ENCODE measurements around the gene F5.
"Not testable (repeated sequence)": the region's sequence is repeated elsewhere in the genome, so short reads cannot be mapped to it uniquely, and the experiment has no call there.

Gene F5

DNA sequence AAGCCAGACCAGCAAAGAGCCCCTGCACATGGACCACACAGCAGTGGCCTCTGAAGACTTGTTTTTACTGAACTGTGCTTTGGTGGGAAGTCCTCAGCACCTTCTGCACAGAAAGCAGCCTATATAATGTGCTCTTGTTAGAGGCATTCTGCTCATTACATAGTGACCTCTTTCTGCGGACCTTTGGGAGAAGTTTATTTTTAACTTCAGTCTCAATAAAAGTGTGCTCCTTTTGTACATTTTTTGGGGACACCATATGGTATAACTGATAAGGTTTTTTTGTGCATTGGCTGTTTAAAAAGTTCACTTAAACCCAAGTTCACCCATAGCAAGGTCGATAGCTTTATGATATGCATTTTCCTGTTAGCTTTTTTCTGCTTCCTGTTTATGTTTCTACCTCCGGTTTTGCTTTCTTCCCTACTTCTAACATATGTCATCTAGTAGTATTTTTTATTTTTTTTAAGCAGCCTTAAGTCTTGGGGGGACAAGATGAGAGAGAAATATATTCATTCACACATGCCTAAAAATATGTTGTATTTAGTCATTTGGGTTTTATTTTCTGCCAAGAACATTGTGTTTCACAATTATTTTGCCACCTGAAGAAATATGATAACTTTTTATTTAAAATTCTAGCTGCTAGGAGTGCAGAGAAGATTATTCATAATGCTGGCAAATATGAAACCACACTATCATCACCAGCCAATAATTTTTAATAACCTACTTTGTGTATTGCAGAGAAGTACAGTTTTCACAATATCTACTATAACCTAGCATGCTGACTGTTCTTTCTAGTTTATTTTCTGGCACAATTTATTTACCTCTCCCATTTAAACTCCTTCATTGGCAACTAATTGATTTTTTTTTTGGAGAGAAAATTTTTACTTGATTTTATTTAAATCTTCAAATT, 77.6 kb downstream of the F5 start:
- no peak for DNase-seq (ENCODE audit: low spot score)

DNA sequence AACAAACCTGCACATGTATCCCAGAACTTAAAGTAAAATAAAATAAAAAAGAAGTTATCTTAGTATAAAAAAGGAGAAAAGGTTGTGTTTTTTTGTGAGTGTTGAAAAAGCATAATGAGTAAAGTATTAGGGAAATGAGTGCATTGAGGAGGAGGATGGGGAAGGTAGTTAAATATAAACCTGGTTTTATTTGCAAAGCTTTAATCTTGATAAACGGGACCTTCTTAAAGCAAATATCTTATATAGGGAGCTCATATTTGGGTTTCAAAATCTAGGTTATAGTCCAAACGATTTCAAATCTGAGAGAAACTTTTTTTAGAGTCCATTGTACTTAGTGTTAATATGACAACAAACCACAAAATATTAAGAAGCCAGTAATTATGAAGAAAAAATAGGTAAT, 78.9 kb downstream of the F5 start:
- no peak for DNase-seq (ENCODE audit: low spot score)

DNA sequence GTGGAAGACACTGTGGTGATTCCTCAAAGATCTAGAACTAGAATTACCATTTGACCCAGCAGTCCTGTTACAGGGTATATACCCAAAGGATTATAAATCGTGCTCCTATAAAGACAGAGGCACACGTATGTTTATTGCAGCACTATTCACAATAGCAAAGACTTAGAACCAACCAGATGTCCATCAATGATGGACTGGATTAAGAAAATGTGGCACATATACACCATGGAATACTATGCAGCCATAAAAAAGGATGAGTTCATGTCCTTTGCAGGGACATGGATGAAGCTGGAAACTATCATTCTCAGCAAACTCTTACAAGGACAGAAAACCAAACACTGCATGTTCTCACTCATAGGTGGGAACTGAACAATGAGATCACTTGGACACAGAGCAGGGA, 82.7 kb downstream of the F5 start:
- DNase-seq (ENCODE audit: low spot score), result not testable (repeated sequence)

DNA sequence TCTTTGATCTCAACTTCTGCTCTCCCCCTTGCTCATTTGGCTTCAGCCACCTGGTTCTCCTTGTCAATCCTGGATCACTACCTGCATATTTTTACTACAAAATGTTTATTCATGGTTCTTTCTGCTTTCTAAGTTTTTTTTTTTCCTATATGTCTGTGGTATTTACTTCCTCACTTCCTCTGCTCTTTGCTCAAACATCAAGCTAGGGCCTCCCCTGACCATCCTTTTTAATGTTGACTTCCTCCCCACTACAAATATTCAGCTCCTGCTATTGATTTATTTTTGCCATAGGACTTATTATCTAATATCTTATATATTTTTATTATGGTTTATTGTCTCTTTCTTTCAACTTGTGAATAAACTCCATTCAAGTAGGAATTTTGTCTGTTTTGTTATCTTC, 86.5 kb downstream of the F5 start:
- no peak for DNase-seq (ENCODE audit: low spot score)

DNA sequence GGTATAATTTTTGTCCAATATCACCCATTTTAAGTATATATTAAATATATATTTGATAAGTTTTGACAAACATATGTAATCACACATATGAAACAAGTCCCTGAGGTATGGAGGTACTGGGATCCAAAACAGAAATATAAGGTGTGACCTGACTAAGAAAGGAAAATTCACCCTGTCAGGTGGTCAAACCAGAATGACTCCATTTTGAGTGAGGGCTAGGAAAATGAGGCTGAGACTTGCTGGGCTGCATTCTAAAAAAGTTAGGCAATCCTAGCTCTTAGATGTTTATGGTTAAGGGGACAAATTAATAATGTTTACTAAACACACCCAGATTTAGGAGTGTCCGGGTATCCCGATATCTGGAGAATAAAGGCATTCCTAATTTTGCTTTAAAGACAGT, 89.0 kb downstream of the F5 start:
- DNase-seq (ENCODE audit: low spot score), result no peak

DNA sequence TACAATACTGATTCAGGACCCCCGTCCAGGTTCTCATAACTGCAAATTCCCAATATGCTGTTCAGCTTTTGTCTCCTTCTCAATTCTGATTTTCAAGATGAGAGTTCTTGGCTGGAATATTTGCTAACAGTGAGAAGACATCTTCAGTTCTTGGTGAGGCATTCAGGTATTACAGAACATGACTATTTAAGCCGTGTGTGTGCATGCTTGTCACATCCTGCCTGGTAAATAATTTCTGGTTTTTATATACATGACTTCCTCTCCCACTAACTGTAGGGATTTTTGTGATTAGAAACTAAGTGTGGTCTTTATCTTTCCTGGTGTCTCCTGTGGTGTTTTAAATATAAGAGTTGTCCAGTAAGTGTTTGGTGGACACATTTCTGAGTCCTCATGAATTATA, 90.4 kb downstream of the F5 start:
- peak; percentile 86 for DNase-seq (ENCODE audit: low spot score)

DNA sequence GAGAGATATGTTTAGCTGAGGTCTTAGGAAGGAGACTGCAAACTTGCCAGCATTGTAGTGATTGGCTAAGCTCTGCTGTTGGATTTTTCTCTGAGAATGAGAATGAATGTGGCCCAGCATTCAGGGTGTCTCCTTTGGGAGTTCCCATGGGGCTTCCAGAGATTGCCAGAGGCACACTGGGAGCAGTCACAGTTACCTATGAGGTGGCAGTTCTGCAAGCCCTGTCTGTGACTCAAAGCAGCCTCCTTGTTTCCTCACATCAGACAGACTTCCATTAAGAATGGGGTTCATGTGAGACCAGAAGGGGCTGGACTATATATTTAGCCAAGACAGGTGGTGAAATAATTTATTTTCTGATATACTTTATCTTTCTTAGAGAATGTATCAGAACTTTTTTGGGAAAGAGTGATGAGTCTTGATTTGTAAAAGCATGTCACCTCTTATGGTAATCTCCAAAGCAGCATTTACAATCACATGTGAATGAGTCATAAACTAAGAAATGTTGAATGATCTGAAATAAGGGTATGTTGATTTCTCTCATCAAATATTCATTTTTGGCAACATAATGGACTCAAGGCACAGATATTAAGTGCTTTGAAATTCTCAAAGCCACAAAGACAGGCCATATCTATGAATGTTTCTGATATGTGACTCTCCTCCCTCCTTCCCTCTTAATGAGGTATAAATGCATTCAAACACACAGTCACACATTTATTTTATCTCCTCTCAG, 91.1 kb downstream of the F5 start:
- DNase-seq (ENCODE audit: low spot score), result peak; percentile 75

DNA sequence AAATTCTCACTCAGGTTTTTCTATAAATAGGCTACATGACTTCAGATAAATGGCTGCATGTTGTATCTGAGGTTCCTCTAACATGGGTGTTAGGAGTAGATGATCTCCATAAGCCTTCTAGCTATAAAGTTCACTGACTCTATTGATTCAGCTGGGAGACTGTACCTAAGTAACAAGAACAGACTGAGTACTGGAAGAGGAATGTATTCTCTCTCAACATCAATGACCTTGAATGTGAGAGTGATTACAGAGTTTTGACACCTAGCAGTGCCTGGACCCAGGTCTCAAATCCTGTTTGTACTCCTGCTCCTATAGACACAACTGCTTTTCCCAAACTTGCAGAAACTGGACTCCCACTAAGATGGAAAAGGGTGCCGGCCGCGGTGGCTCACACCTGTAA, 91.9 kb downstream of the F5 start:
- DNase-seq (ENCODE audit: low spot score), result no peak

DNA sequence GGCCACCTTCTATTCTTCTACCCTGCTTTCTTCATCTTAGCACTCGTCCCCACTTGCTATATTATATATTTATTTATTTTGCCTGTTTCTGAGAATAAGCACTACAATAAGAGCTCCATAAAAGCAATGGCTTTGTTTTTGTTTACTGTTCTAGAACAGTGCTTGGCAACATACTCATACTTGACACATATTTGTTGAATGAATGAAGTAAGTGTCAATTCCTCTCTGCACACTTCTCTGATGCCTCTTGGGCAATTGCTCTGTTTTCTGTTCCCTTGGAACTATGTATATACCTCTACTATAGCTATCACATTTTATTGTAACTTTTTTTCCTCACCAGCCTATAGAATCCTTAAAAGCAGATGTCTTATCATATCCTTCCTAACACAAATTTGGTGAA, 93.0 kb downstream of the F5 start:
- DNase-seq (ENCODE audit: low spot score), result no peak

DNA sequence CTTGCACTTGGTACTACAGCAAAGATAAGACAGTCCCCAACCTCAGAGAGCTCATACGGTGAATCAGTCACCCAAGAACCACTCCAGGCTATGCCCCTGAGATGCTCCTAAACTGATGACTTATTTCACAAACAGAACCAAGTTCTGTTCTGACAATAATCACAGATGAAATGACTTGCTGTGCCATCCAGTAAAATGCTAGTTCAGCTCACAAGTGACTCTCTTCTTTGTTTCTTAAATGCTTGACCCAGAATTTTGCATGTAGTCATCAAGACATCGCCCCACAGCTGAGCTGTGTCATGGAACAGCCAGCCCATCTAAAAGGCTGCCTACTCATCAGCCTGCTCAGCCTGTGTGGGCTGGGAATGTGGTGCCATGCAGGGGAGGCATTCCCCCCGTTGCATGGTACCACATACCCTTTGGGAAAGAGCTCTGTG, 94.4 kb downstream of the F5 start:
- DNase-seq (ENCODE audit: low spot score), result peak; percentile 50

DNA sequence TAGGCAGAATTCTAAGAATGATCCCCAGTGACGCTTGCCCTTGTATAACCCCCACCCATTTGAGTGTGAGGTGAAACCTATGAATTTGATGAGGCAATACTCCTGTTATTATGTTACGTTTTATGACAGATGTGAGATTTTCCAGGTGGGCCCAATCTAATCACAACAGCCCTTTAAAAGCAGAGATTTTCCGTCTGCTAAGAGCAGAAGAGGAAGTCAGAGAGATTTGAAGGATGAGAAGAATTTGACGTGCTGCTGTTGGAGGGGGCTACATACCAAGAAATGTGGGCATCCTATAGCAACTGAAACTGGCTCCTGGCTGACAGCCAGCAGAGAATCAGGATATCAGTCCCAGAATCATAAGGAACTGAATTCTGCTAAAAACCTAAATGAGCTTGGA, 98.1 kb downstream of the F5 start:
- DNase-seq (ENCODE audit: low spot score), result no peak

DNA sequence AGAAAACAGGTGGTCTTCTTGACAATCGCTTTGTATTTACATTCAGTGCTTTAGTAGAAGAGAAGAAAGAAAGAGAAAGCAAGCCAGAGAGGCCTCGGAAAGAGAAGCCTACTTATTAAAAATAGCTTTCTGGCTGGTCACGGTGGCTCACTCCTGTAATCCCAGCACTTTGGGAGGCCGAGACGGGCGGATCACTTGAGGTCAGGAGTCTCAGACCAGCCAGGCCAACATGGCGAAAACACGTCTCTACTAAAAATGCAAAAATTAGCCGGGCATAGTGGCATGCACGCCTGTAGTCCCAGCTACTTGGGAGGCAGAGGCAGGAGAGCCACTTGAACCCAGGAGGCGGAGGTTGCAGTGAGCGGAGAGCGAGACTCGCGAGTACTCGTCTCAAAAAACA, 98.7 kb downstream of the F5 start:
- DNase-seq (ENCODE audit: low spot score), result peak; percentile 34

DNA sequence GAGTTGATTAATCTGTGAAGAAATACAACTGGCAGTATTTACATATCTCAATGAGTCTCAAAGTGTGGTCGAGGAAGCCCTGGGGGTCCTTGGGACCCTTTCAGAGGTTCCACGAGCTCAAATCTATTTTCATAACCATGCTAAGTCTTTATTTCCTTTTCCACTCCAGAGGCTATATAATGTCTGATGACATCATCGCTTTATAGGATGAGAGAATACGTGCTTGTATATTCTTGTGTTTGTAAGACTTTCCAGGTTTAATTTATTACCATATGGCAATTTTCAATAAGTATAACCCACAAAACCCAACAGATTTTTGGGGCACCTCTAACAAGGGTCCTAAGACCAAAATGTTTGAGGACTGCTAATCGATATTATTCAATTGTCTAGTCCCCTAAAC, 99.1 kb downstream of the F5 start:
- no peak for DNase-seq (ENCODE audit: low spot score)

DNA sequence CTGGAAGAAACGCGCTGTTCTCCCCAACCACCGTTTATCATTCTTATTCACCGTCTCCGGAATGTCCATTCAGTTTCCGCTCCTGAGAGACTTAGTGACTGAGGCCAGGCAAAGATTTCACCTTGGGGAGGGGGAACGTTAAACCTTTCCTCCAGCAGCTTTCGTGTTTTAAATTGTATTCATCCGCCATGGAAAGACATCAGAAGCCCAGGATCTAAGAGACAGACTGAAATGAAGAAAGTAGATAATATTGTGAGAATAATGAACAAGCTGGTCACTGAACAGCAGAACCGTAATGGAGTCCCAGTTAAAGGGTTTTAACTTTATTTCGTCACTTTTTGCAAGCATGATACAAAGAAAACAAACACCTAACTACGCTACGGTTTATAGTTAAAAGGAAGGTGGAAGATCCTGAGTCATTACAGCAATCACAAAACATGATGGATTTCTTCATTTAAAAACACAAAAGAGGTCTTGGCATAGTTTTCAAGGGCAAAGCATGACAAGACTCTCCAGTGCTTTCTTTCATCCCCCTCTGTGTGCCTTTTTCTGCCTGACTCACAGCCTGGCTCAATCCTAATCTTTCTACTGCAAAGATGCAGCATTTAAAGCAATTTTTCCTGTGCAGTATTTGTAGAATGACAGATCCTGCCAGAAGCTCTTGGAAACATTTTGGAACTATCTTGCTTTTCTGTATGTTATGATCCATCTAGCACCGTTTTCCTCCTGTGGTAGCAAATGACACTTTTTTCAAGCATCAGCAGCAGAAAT, 99.8 kb downstream of the F5 start:
- DNase-seq (ENCODE audit: low spot score), result no peak

DNA sequence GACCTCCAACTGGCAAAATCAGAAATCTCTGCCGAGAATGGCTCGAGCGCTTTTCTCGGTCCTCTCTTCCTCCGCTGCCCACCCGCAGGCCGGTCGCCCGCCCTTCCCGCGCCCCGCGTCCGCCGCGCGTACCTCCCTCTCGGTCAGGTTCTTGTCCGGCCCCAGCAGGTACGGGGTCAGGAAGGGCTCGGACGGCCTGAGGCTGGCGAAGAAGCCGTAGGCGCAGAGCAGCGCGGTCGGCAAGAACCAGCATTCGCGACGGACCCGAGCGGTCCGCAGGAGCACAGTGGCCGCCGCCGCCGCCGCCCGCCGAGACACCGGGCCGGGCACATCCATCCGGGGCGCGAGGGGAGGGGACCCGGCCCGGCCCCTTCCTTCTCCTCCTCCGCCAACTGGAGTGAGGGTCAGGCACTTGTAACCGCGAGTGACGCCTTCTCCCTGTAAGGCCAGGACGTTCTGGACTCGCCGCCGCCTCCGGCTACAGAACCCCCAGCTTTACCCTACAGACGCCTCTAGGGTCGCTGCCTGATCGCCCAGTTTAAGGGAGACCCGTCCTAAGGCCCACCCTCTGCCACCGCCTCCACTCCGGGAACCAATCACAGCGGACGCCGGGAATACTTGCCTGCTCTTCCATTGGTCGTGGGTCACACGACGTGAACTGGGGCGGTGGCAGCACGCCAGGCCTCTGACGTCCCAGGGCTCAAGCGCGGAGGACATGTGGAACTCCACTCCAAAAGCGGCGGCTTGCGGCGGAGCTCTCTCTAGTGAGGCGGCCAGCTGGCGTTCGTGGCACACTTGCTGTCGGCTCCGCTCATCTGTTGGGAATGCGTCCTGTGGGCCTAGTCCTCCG, 100.6 kb downstream of the F5 start, which contains the start of gene SLC19A2:
SLC19A2 (minus strand) TSS at position 514 of the 850 bp plus-strand sequence; CDS start at position 336, 178 bp downstream.
- DNase-seq (ENCODE audit: low spot score), result peak; percentile 100

DNA sequence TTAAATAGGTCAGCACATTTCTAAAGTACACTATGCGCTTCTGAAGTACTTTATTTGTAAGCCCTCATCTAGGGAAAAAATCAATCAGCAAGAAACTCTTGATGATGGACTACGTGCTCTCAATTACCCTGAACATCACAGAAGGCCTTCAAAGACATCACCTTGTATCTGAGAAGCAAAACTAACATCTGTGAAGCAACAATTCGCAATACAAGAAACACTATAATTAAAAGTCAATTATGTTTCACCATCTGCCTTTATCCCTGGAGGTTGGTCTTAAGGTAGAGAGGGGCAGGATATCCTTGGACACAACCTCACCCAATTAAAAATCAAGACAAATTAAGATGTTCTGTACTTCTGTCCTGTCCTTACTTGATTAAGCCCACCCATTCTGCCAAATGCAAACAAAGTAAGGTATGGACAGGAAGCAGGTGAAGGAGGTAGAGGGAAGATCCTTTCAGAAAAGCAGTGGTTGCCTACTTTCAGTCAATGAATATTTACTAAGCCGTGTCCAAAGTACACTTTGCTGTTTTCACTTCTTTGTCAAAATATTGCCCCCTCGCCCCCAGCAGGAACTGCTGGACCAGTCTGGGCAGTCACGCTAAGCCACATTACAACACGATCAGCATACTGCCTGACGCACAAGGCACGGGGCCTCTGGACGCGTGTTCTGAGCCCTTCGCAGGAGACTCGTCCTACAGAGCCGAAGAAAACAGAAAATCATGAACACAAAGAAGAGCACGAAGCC, 101.4 kb downstream of the F5 start:
- DNase-seq (ENCODE audit: low spot score), result peak; percentile 58

DNA sequence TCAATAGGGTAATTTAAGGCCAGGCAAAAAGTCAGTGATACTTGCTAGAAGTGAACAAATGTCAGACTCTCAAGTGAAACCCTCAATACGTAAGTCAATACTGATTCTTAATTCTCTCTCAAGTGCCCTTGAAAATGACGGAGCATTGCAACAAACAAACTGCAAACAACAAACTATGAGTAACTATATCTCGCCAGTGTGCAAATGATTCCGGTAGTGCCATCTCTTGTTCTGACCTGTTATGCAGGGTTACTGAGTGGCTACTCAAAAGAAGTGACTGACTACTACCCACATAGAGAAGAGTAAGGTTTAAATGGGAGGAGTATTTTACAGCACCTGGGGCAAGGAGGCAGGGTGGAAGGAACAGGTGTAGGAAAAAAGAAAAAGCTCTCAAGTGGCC, 102.2 kb downstream of the F5 start:
- DNase-seq (ENCODE audit: low spot score), result peak; percentile 28

DNA sequence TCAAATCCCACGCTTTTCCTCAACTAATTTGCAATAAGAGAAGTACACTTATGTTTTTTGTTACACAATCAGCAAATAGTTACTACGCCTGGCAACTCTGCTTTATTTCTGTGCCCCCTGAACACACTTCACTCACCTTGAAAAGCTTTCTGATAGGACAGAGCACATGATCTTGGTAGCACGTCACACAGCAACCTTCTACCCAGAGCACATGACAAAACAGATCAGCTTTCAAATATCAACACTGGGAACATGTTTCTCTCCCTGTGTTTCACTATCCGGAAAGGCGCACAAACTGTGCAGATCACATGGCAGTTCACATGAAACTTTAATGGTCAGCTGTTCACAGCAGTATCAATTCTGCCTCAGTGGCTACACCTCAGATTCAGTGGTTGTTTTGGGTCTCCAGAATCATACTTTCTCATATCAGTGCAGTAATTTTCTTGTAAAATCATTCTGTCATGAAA, 102.7 kb downstream of the F5 start:
- peak; percentile 62 for DNase-seq (ENCODE audit: low spot score)

DNA sequence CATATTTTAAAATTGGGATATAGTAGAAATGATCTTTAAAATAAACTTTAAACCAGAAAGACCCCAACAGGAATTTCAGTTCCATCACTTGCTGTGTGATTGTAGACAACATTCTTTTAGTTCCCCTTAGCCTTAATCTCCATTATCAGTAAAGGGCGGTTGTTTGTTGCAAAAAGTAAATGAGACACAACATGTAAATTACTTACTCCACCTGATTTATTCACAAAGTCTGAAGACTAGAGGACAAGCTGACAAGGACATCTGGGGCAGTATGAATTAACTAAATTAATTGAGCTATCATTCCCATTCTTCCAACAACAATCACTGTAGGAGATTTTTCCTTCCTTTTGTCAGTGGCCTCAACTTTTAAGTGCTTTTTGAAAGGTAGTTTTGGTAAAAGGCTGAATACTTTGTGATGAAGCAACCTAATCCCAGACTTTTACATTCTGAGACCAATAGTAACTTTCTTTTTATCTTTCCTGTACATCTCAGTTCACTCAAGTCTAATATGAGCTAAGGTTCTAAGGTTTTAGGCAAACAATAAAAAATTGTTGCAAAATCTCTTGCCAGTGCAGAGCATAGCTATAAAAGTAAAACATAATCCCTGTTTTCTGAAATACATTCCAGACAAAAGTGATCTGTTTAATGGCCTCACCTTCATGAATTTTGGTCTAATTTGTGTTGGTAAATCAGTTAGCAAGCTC, 106.8 kb downstream of the F5 start:
- DNase-seq (ENCODE audit: low spot score), result no peak

DNA sequence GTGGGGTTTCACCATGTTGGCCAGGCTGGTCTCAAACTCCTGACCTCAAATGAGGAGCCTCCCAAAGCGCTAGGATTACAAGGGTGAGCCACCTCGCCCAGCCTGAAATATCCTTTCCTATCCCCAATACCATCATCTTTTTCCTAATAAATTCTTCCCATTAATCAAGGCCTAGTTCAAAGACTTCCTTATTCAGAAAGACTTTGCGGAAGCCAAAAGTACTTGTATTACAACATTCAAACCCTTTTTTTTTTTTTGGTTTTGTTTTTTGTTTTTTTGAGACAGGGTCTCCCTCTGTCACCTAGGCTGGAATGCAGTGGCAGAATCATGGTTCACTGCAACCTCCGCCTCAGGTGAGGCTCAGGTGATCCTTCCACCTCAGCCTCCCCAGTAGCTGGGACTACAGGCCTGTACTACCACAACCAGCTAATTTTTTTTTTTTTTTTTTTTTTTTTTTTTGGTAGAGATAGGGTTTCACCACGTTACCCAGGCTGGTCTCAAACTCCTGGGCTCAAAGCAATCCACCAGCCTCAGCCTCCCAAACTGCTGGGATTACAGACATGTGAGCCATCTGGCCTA, 108.1 kb downstream of the F5 start:
- DNase-seq (ENCODE audit: low spot score), result no peak

All from kidney tubule cell (primary cell).